Breast epithelium (tissue), 4 donors: ENCODE results near the gene DLX4. TPM values are rescaled to one million over a fixed set of nuclear protein-coding genes. Genes with fewer than 3 reads are reported as not detected.

ENCODE experiments used
- DNase-seq, 2 donors: peaks; one replicate each; pipeline ENCODE4 v3.0.0-alpha.2; 2019; ENCODE audit warnings: low spot score in 2 of 2
- H3K27ac ChIP-seq, 2 donors: fragments of 200-600 bp; sonication (generic) in 1 of 2; one replicate each; pipeline ENCODE4 v1.5.1; 2016 to 2019; ENCODE audit warnings: mild to moderate bottlenecking in 1 of 2
- H3K27me3 ChIP-seq, 2 donors: fragments of 200-600 bp; sonication (generic) in 1 of 2; one replicate each; pipeline versions ENCODE4 v1.5.1 to v1.6.0; 2017 to 2019; ENCODE audit warnings: control low read depth in 1 of 2, mild to moderate bottlenecking in 1 of 2
- H3K36me3 ChIP-seq: fragments of 200-600 bp; one replicate; pipeline ENCODE4 v1.5.1; 2019
- H3K4me1 ChIP-seq, 2 donors: fragments of 200-600 bp; sonication (generic); one replicate each; pipeline ENCODE4 v1.5.1; 2016 to 2019; ENCODE audit warnings: control low read depth in 1 of 2
- H3K4me3 ChIP-seq, 3 donors: fragments of 200-600 bp; sonication (generic); 1 replicate in 2 of 3; 2 replicates in 1 of 3; pipeline ENCODE4 v1.5.1; 2016 to 2019; ENCODE audit warnings: mild to moderate bottlenecking in 3 of 3, moderate library complexity in 2 of 3
- H3K9me3 ChIP-seq, 2 donors: fragments of 200-600 bp; sonication (generic) in 1 of 2; one replicate each; pipeline ENCODE4 v1.5.1; 2016 to 2019; ENCODE audit warnings: control low read depth in 1 of 2
- POLR2A ChIP-seq: fragments of 450-650 bp; IDR thresholded peaks from one replicate; pipeline ENCODE4 v1.6.1; 2016; ENCODE audit warnings: antibody characterized with exemption, mild to moderate bottlenecking, moderate library complexity
- POLR2AphosphoS5 ChIP-seq, 3 donors: sonication (generic); formaldehyde crosslinking; IDR thresholded peaks; one replicate each; pipeline ENCODE4 v1.6.1; 2017; ENCODE audit warnings: antibody characterized with exemption in 3 of 3
- intact Hi-C: fragments of 100-400 bp; cut with DNase I; formaldehyde crosslinking; loops from one replicate; pipeline ENCODE4 v1.15.1; 2023; ENCODE audit warnings: low total_unique reads
- total RNA-seq, 3 donors: library from RNA; depleted of rRNA; stranded (reverse); fragments of >200 nt; gene quantifications; one replicate each; pipeline ENCODE4 v1.1.0, GENCODE V29; 2016
- TF ChIP-seq, protein P1 (sequence below), 3 donors: fragments of 450-650 bp; IDR thresholded peaks; one replicate each; pipeline ENCODE4 v1.5.1; 2016 to 2017; ENCODE audit warnings: antibody characterized with exemption in 3 of 3, mild to moderate bottlenecking in 3 of 3, moderate library complexity in 3 of 3

The DLX4 gene
- total RNA-seq, 3 donors from 2014 or later: 0.44 TPM; not detected in 2

DNA sequence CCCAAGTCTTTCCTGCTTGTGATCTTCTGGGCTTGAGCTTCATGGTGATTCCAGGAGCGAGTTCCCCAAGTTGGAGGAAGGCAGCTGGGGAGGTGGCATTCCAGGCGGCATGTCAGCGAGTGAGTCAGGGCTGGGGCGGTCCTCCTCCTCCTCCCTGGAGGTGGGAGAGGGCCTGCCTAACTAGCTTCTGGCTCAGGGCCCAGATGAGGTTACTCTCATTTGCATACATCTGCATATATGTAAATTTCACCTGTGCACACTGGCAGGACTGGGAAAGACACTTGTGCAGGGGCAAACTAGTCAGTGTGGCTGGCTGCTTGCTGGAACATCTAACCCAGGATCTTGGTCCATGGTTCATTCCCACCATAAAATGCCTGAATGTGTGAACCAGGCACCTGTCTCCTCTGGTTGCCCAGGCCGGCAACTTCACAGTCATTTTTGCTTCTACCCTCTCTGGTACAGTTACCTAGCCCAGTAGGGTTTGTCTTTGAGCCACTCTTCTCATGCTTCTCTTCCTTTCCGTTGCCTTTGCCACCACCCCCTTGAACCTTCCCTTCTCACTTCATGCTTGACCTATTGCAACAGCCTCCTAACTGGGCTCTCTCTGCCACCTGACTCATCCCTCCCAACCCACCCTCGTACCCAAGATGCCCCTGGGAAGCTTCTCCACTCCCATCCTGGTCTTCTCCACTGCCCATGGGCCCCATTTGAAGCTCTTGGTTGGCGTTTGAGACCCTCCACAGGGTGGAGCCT lies 9.6 kb upstream of the DLX4 start:
- peaks cover 4 to 37% of the 10 kb centered on the region in 2 donors for H3K27me3 ChIP-seq
- DNase-seq: no peak
- H3K36me3 ChIP-seq: no peaks in the 10 kb centered on the region
- H3K4me3 ChIP-seq: no peak overlapping the region
- peaks cover 0 to 5% of the 10 kb centered on the region in 2 donors for H3K4me1 ChIP-seq
- intact Hi-C loops: no loop called here
- H3K9me3 ChIP-seq: no peaks in the 10 kb centered on the region
- no peak overlapping the region for H3K27ac ChIP-seq
- TF ChIP-seq, protein P1, sequence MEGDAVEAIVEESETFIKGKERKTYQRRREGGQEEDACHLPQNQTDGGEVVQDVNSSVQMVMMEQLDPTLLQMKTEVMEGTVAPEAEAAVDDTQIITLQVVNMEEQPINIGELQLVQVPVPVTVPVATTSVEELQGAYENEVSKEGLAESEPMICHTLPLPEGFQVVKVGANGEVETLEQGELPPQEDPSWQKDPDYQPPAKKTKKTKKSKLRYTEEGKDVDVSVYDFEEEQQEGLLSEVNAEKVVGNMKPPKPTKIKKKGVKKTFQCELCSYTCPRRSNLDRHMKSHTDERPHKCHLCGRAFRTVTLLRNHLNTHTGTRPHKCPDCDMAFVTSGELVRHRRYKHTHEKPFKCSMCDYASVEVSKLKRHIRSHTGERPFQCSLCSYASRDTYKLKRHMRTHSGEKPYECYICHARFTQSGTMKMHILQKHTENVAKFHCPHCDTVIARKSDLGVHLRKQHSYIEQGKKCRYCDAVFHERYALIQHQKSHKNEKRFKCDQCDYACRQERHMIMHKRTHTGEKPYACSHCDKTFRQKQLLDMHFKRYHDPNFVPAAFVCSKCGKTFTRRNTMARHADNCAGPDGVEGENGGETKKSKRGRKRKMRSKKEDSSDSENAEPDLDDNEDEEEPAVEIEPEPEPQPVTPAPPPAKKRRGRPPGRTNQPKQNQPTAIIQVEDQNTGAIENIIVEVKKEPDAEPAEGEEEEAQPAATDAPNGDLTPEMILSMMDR (IDR thresholded peaks at IDR 0.05): no peak
- TF ChIP-seq POLR2A (no peak), POLR2AphosphoS5 (IDR thresholded peaks at IDR 0.05) (no peak)

DNA sequence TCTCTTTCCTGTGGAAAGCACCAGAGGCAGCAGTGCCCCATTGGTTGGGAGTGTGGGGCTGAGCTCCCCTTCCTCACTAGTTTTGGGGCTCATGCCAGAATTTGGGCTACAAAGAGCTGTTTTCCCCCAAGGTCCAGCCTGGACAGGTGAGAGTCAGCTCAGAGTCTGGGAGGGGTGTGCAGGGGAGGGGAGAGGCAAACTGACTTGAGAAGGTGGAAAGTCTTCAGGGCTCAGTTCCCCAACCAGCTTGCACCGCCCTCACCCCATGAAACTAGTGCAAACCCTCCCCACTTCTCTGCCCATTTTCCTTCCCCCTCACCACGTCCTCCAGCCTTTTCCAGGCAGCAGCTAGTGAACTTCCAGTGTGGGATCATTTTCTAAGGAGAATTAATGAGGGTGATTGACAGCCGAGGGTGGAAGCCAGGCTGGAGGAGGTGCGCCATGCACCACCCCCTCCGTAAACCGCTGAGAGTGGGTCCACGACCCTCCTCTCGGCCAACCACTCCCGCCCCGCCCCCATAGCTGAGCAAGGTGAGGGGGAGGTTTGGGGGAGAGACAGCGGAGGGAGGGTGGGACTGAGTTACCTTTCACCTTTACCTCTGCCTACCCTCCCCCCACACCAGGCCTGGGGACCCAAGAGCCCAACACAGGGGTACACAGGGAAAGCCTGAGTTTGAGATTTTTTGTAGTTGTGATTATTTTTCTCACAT lies 6.2 kb upstream of the DLX4 start:
- H3K4me1 ChIP-seq: peaks cover 0 to 7% of the 10 kb centered on the region in 2 donors
- DNase-seq: no peak
- no peak overlapping the region for H3K4me3 ChIP-seq
- peaks cover 14 to 67% of the 10 kb centered on the region in 2 donors for H3K27me3 ChIP-seq
- H3K27ac ChIP-seq: no peak overlapping the region
- no peaks in the 10 kb centered on the region for H3K9me3 ChIP-seq
- H3K36me3 ChIP-seq: no peaks in the 10 kb centered on the region
- intact Hi-C loops: no loop called here
- TF ChIP-seq POLR2AphosphoS5 (IDR thresholded peaks at IDR 0.05): no peak
- TF ChIP-seq, protein P1 (IDR thresholded peaks at IDR 0.05): no peak
- TF ChIP-seq POLR2A: no peak

DNA sequence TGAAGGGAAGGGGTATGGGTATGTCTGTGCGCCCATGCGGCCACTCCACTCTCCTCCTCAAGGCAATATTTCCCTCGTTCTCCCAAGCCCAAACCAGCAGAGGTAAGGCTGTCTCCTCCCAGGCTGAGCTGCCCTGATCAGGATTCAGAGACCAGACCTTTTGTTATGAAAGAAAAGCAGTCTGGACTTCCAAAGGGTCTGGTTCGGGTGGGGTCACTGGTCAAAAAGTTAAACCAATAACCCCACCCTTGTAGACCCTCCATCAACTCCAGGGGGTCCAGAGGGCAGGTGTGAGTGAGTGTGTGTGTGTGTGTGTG lies 5.7 kb upstream of the DLX4 start:
- DNase-seq: no peak
- Histone ChIP-seq H3K9me3 (no peaks in the 10 kb centered on the region), H3K27ac (no peak overlapping the region), H3K4me1 (peaks cover 0 to 7% of the 10 kb centered on the region in 2 donors), H3K36me3 (no peaks in the 10 kb centered on the region), H3K4me3 (no peak overlapping the region), H3K27me3 (peaks cover 14 to 72% of the 10 kb centered on the region in 2 donors)
- intact Hi-C loops: no loop called here
- TF ChIP-seq POLR2A (no peak), POLR2AphosphoS5 (IDR thresholded peaks at IDR 0.05) (no peak)
- TF ChIP-seq, protein P1 (IDR thresholded peaks at IDR 0.05): no peak

DNA sequence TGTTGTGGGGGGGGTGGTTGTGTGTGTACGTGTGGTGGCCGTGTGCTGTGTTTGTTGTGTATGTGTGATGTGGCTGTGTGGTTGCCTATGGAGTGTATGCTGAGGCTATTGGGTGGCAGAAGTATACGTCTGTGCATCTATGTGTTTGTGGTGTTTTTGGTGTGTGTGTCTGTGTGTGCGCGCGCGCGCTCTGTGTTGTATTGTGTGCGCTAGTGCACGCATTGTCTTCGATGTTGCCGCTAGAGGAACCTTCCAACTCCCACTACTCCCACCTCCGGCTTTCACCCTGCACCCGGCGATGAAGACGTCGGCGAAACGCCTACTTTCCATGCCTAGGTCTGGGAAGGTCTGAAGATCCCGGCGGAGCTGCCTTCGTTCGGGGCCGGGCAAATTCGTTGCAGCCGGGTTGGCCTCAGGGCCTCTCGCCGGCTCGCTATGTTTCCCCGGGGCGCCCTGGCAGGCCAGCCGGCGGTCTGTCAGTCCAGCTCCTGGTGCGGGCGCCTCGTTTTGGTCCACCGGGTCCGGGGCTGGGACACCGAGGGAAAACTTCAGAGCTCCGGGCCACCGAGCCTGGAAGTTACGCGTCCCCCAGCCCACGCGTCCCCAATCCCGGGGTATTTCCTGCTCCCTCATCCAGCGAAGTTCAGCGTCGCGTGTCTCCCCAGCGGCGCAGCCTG lies 5.2 kb upstream of the DLX4 start:
- peaks cover 0 to 7% of the 10 kb centered on the region in 2 donors for H3K4me1 ChIP-seq
- no peaks in the 10 kb centered on the region for H3K9me3 ChIP-seq
- H3K36me3 ChIP-seq: no peaks in the 10 kb centered on the region
- H3K4me3 ChIP-seq: peak overlapping the region in 1 of 3 donors; percentile 31
- TF ChIP-seq POLR2A (no peak), POLR2AphosphoS5 (IDR thresholded peaks at IDR 0.05) (no peak)
- TF ChIP-seq, protein P1 (IDR thresholded peaks at IDR 0.05): no peak
- intact Hi-C loops: no loop called here
- H3K27me3 ChIP-seq: peaks cover 14 to 77% of the 10 kb centered on the region in 2 donors
- no peak overlapping the region for H3K27ac ChIP-seq
- no peak for DNase-seq
